B cell (primary cell): Measurements from ENCODE around the gene IFT74. TPM values are rescaled to one million over a fixed set of nuclear protein-coding genes. Genes with fewer than 3 reads are reported as not detected.

Source experiments
- ATAC-seq: fragments of 200-7000 bp; cut with Tn5 transposase; one replicate; pipeline ENCODE4 v1.10.0; 2021; ENCODE audit warnings: low read depth, mild to moderate bottlenecking, moderate number of reproducible peaks, moderate library complexity
- CTCF ChIA-PET: fragments of 350-600 bp; sonication (Branson Sonifier 250); formaldehyde crosslinking; loops from one replicate; lab custom pipeline; 2021; ENCODE audit warnings: antibody characterized with exemption, inconsistent platforms; lab: Charles Lee
- POLR2A ChIA-PET: fragments of 350-600 bp; sonication (Branson Sonifier 250); formaldehyde crosslinking; loops from one replicate; lab custom pipeline; 2021; ENCODE audit warnings: antibody characterized with exemption; lab: Charles Lee
- DNase-seq: peaks from one replicate; pipeline ENCODE4 v3.0.0; 2013
- H2AFZ ChIP-seq: 2 replicates; pipeline ENCODE4 v1.6.1; 2012; ENCODE audit warnings: mild to moderate bottlenecking, low read depth, low read length; ENCODE audit not compliant: insufficient read depth, poor library complexity, severe bottlenecking
- H3K27ac ChIP-seq, 2 donors: 1 replicate in 1 of 2; 2 replicates in 1 of 2; pipeline ENCODE4 v1.5.1; 2012 to 2013; ENCODE audit warnings: low read length in 2 of 2, mild to moderate bottlenecking in 2 of 2, moderate library complexity in 1 of 2
- H3K27me3 ChIP-seq, 4 experiments: fragments of 200-600 bp in 1 of 4; sonication (generic) in 1 of 4; replicated peaks in 1 of 4; 1 replicate in 2 of 4; 2 replicates in 2 of 4; pipeline versions ENCODE4 v1.6.1 to v1.7.0; 2013 to 2016; ENCODE audit warnings: low read length in 3 of 4, mild to moderate bottlenecking in 2 of 4, mixed read lengths in 1 of 4, moderate library complexity in 1 of 4; ENCODE audit not compliant: insufficient read depth in 4 of 4, control insufficient read depth in 3 of 4; ENCODE audit errors: control extremely low read depth in 1 of 4
- H3K36me3 ChIP-seq, 2 experiments: replicated peaks in 1 of 2; 1 replicate in 1 of 2; 2 replicates in 1 of 2; pipeline versions ENCODE4 v1.6.1 to v1.7.1; 2013; ENCODE audit warnings: low read length in 1 of 2; ENCODE audit not compliant: insufficient read depth in 2 of 2, control insufficient read depth in 1 of 2; ENCODE audit errors: control extremely low read depth in 1 of 2, extremely low read depth in 1 of 2
- H3K4me1 ChIP-seq, 2 donors: fragments of 200-600 bp in 1 of 2; sonication (generic) in 1 of 2; 1 replicate in 1 of 2; 2 replicates in 1 of 2; pipeline versions ENCODE4 v1.5.1 to v1.6.1; 2013 to 2017; ENCODE audit warnings: low read length in 2 of 2; ENCODE audit not compliant: control insufficient read depth in 2 of 2, insufficient read depth in 2 of 2
- H3K4me2 ChIP-seq: replicated peaks from 2 replicates; pipeline ENCODE3; 2012; ENCODE audit warnings: mild to moderate bottlenecking, low read depth, low read length; ENCODE audit not compliant: poor library complexity, severe bottlenecking
- H3K4me3 ChIP-seq, 5 experiments: fragments of 200-600 bp in 1 of 5; sonication (generic) in 1 of 5; 1 replicate in 3 of 5; 2 replicates in 2 of 5; pipeline versions ENCODE4 v1.5.1 to v1.7.0; 2011 to 2016; ENCODE audit warnings: low read length in 4 of 5, mild to moderate bottlenecking in 4 of 5, low read depth in 2 of 5, control low read depth in 1 of 5, moderate library complexity in 1 of 5; ENCODE audit not compliant: insufficient read depth in 1 of 5; ENCODE audit errors: control extremely low read depth in 1 of 5, extremely low read depth in 1 of 5
- H3K79me2 ChIP-seq: fragments of 200-600 bp; sonication (generic); one replicate; pipeline ENCODE4 v1.6.0; 2016; ENCODE audit warnings: low read length; ENCODE audit not compliant: control insufficient read depth, insufficient read depth
- H3K9ac ChIP-seq: fragments of 200-600 bp; sonication (generic); 2 replicates; pipeline ENCODE4 v1.6.1; 2017; ENCODE audit warnings: mild to moderate bottlenecking, low read length, moderate library complexity
- H3K9me3 ChIP-seq, 3 donors: one replicate each; pipeline versions ENCODE4 v1.6.1 to v1.7.1; 2013; ENCODE audit warnings: low read length in 2 of 3; ENCODE audit not compliant: control insufficient read depth in 2 of 3, insufficient read depth in 1 of 3; ENCODE audit errors: control extremely low read depth in 1 of 3
- H4K20me1 ChIP-seq: 2 replicates; pipeline ENCODE4 v1.6.0; 2012; ENCODE audit warnings: mild to moderate bottlenecking, low read length; ENCODE audit not compliant: insufficient read depth, control insufficient read depth, poor library complexity, severe bottlenecking
- H3K27ac Mint-ChIP-seq: one replicate; pipeline ENCODE4 v1.8.0; 2021; ENCODE audit warnings: mixed read lengths
- H3K27me3 Mint-ChIP-seq: one replicate; pipeline ENCODE4 v1.8.0; 2021; ENCODE audit warnings: mixed read lengths
- H3K4me1 Mint-ChIP-seq: one replicate; pipeline ENCODE4 v1.8.0; 2021; ENCODE audit warnings: mixed read lengths
- H3K4me3 Mint-ChIP-seq: one replicate; pipeline ENCODE4 v1.8.0; 2021; ENCODE audit warnings: mixed read lengths
- H3K9me3 Mint-ChIP-seq: one replicate; pipeline ENCODE4 v1.8.0; 2022; ENCODE audit warnings: mixed read lengths; ENCODE audit not compliant: insufficient read depth
- CTCF ChIP-seq: fragments of 200-600 bp; IDR thresholded peaks from one replicate; pipeline ENCODE4 v1.8.0; 2022; ENCODE audit warnings: antibody characterized with exemption, mild to moderate bottlenecking
- EZH2 ChIP-seq: IDR thresholded peaks from 2 replicates; pipeline ENCODE4 v1.6.1; 2012; ENCODE audit warnings: borderline replicate concordance, low read depth, mild to moderate bottlenecking, moderate library complexity, low read length; ENCODE audit not compliant: insufficient read depth, poor library complexity, severe bottlenecking
- WGBS: methylation state at CpG from one replicate; pipeline ENCODE4 v1.1.5; 2013; ENCODE audit warnings: missing lambda C conversion rate; ENCODE audit not compliant: insufficient coverage; 5-methylcytosine and 5-hydroxymethylcytosine counted together
- intact Hi-C: fragments of 100-400 bp; cut with micrococcal nuclease; formaldehyde crosslinking; loops from one replicate; pipeline ENCODE4 v1.10.0; 2022
- polyA plus RNA-seq: library from polyadenylated mRNA; depleted of rRNA; stranded (reverse); fragments of >200 nt; gene quantifications from 2 replicates; pipeline ENCODE4 v1.2.3, GENCODE V29; 2012
- total RNA-seq, 2 donors: library from RNA; stranded (reverse); fragments of 120-200 nt in 1 of 2; gene quantifications; 1 replicate in 1 of 2; 2 replicates in 1 of 2; pipeline versions ENCODE4 v1.2.3 to v1.2.4, GENCODE V29; 2013 to 2022

Gene IFT74
- total and polyA plus RNA-seq, 2 donors (not counting 1 experiment from before 2014, with no cell fraction given) = 2.0 to 22.6 TPM

- Histone ChIP-seq H3K4me2 (no peak overlapping the region), H4K20me1 (no peaks in the 10 kb centered on the region), H3K27me3 (no peaks in the 10 kb centered on the region), H3K9me3 (no peaks in the 10 kb centered on the region), H3K36me3 (peaks cover 0 to 6% of the 10 kb centered on the region in 2 experiments), H3K4me1 (no peaks in the 10 kb centered on the region), H3K4me3 (no peak overlapping the region), H3K9ac (no peak overlapping the region), H2AFZ (no peak overlapping the region), H3K27ac (no peak overlapping the region), H3K79me2 (no peaks in the 10 kb centered on the region)
- Mint-ChIP-seq H3K9me3 (no peaks in the 10 kb centered on the region), H3K27ac (no peak overlapping the region), H3K27me3 (no peaks in the 10 kb centered on the region), H3K4me1 (no peaks in the 10 kb centered on the region), H3K4me3 (no peak overlapping the region)
- no peak for ATAC-seq
- CTCF ChIA-PET = no interaction called here
- no peak for TF ChIP-seq EZH2
- TF ChIP-seq CTCF = no peak
- POLR2A ChIA-PET = no interaction called here
- no peak for DNase-seq
- intact Hi-C loops = no loop called here
Observed at GRCh38 chr9:27041746-27042145, 85.5 kb downstream of the IFT74 start.

GRCh38 chr9:27042476-27042875, 86.3 kb downstream of the IFT74 start:
- Histone ChIP-seq H3K27ac (no peak overlapping the region), H3K9me3 (no peaks in the 10 kb centered on the region), H3K4me3 (no peak overlapping the region), H3K4me1 (no peaks in the 10 kb centered on the region), H3K4me2 (no peak overlapping the region), H3K79me2 (no peaks in the 10 kb centered on the region), H2AFZ (no peak overlapping the region), H3K36me3 (peaks cover 0 to 3% of the 10 kb centered on the region in 2 experiments), H3K9ac (no peak overlapping the region), H3K27me3 (no peaks in the 10 kb centered on the region), H4K20me1 (no peaks in the 10 kb centered on the region)
- POLR2A ChIA-PET = no interaction called here
- Mint-ChIP-seq H3K4me1 (no peaks in the 10 kb centered on the region), H3K4me3 (no peak overlapping the region), H3K27ac (no peak overlapping the region), H3K27me3 (no peaks in the 10 kb centered on the region), H3K9me3 (no peaks in the 10 kb centered on the region)
- TF ChIP-seq CTCF (no peak), EZH2 (no peak)
- CTCF ChIA-PET = no interaction called here
- intact Hi-C loops = no loop called here
- DNase-seq (no peak), ATAC-seq (no peak)
- WGBS = 100% methylated on average over 1 of the region's 1 CpG
